Measurements from ENCODE around the gene SERPINB12.
A peak's percentile ranks its signal among the peaks of the same experiment; 100 is the strongest.

The SERPINB12 gene

GRCh38 chr18:63534615-63535014 lies 7.6 kb upstream of the SERPINB12 start:
- no peak overlapping the region for H3K27ac ChIP-seq (ENCODE audit: low read length, poor library complexity, severe bottlenecking)
- H3K9ac ChIP-seq (ENCODE audit: low read length) = no peak overlapping the region
- DNase-seq = no peak
- no peak overlapping the region for H3K23ac ChIP-seq (ENCODE audit: low read length in 2 of 2)
- H2AFZ ChIP-seq (ENCODE audit: low read depth, low read length) = no peak overlapping the region
- H3K18ac ChIP-seq (ENCODE audit: low read depth in 1 of 2, low read length in 2 of 2) = no peak overlapping the region
- WGBS = 90% methylated on average over 1 of the region's 4 CpGs
- no peak overlapping the region for H3K4me2 ChIP-seq (ENCODE audit: low read length, poor library complexity, severe bottlenecking)
- no peak overlapping the region for H3K14ac ChIP-seq (ENCODE audit: low read length in 2 of 2)
- H3K36me3 ChIP-seq (ENCODE audit: control insufficient read depth in 1 of 2, insufficient read depth in 2 of 2, low read depth in 1 of 2, low read length in 2 of 2) = no peaks in the 10 kb centered on the region
- no peaks in the 10 kb centered on the region for H3K79me1 ChIP-seq (replicated peaks; ENCODE audit: low read length, poor library complexity, severe bottlenecking)
- no peak overlapping the region for H4K91ac ChIP-seq (ENCODE audit: low read length)
- no peaks in the 10 kb centered on the region for H3K4me1 ChIP-seq (ENCODE audit: control insufficient read depth, insufficient read depth, low read depth, low read length)
- no peak overlapping the region for H2BK12ac ChIP-seq (ENCODE audit: low read length in 2 of 2)
- no peak overlapping the region for H2BK15ac ChIP-seq (ENCODE audit: low read depth, poor library complexity, severe bottlenecking)
- no peak overlapping the region for H2AK5ac ChIP-seq (ENCODE audit: low read length, severe bottlenecking)
- H3K27me3 ChIP-seq (ENCODE audit: control insufficient read depth in 1 of 2, insufficient read depth in 1 of 2, low read length in 2 of 2) = no peaks in the 10 kb centered on the region
- H2BK5ac ChIP-seq (ENCODE audit: low read depth, low read length, poor library complexity, severe bottlenecking) = no peak overlapping the region
- H2BK120ac ChIP-seq (ENCODE audit: low read depth, low read length) = no peak overlapping the region
- H3K9me3 ChIP-seq (ENCODE audit: control insufficient read depth, low read length) = no peaks in the 10 kb centered on the region
- H3K4me3 ChIP-seq (ENCODE audit: insufficient read depth in 1 of 2, low read depth in 1 of 2, low read length in 2 of 2) = no peak overlapping the region
- H3K4ac ChIP-seq (ENCODE audit: low read depth in 1 of 2, low read length in 2 of 2) = no peak overlapping the region
- H4K8ac ChIP-seq (ENCODE audit: low read length) = no peak overlapping the region

DNA sequence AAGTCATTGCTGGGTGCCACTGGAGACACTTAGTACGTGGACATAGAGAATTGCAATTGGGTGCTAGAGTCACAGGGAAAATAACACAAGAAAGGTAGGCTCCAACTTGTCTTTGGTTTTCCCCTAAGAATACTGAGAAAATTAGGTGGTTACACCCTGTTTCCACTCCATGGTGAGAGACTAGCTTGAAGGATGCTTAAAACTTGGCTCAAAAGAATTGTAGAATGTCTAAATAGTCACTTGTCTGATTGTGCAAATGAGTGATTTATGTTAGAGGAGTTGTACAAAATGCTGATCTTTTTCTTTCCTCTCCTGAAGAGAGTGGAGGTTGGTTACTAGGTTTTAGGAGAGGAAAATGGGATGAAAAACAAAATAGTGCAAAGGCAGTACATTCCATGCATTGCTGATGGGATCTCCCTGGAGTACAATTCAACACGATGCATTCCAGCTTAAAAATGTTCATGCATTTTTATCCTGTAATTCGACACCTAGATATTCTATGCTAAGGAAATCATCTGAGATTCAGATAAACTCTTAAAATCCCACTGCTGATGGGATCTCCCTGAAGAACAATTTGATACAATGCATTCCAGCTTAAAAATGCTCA lies 2.2 kb upstream of the SERPINB12 start:
- H3K4ac ChIP-seq (ENCODE audit: low read depth in 1 of 2, low read length in 2 of 2) = no peak overlapping the region
- H3K79me1 ChIP-seq (replicated peaks; ENCODE audit: low read length, poor library complexity, severe bottlenecking) = no peaks in the 10 kb centered on the region
- peak; percentile 3 for DNase-seq
- H2AFZ ChIP-seq (ENCODE audit: low read depth, low read length) = no peak overlapping the region
- no peak overlapping the region for H3K4me2 ChIP-seq (ENCODE audit: low read length, poor library complexity, severe bottlenecking)
- no peaks in the 10 kb centered on the region for H3K36me3 ChIP-seq (ENCODE audit: control insufficient read depth in 1 of 2, insufficient read depth in 2 of 2, low read depth in 1 of 2, low read length in 2 of 2)
- H3K23ac ChIP-seq (ENCODE audit: low read length in 2 of 2) = no peak overlapping the region
- no peak overlapping the region for H3K14ac ChIP-seq (ENCODE audit: low read length in 2 of 2)
- H3K4me1 ChIP-seq (ENCODE audit: control insufficient read depth, insufficient read depth, low read depth, low read length) = no peaks in the 10 kb centered on the region
- H3K4me3 ChIP-seq (ENCODE audit: insufficient read depth in 1 of 2, low read depth in 1 of 2, low read length in 2 of 2) = no peak overlapping the region
- H4K91ac ChIP-seq (ENCODE audit: low read length) = no peak overlapping the region
- no peak overlapping the region for H3K18ac ChIP-seq (ENCODE audit: low read depth in 1 of 2, low read length in 2 of 2)
- no peak overlapping the region for H2BK120ac ChIP-seq (ENCODE audit: low read depth, low read length)
- H2BK15ac ChIP-seq (ENCODE audit: low read depth, poor library complexity, severe bottlenecking) = no peak overlapping the region
- no peak overlapping the region for H2AK5ac ChIP-seq (ENCODE audit: low read length, severe bottlenecking)
- no peak overlapping the region for H2BK12ac ChIP-seq (ENCODE audit: low read length in 2 of 2)
- H3K27ac ChIP-seq (ENCODE audit: low read length, poor library complexity, severe bottlenecking) = peak overlapping the region; percentile 73
- no peak overlapping the region for H2BK5ac ChIP-seq (ENCODE audit: low read depth, low read length, poor library complexity, severe bottlenecking)
- H3K9me3 ChIP-seq (ENCODE audit: control insufficient read depth, low read length) = no peaks in the 10 kb centered on the region
- H3K9ac ChIP-seq (ENCODE audit: low read length) = no peak overlapping the region
- no peaks in the 10 kb centered on the region for H3K27me3 ChIP-seq (ENCODE audit: control insufficient read depth in 1 of 2, insufficient read depth in 1 of 2, low read length in 2 of 2)
- WGBS = 48% methylated on average over 3 of the region's 3 CpGs
- no peak overlapping the region for H4K8ac ChIP-seq (ENCODE audit: low read length)

DNA sequence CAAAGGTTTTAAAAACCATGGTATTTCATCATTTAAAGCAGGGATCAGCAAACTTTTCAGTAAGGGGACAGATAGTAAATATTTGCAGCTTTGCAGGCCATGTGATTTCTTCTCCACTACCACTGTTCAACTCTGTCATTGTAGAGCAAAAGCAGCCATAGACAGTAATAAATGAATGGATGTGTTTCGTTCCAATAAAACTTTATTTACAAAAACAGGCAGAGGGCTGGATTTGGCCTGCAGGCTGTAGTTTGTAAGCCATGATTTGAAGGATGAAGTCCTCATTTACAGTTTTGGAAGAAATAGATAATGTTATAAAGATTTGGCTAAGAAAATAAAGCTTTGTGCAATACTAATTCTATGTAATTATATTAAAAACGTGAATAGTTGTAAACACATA lies 1.8 kb downstream of the SERPINB12 start:
- DNase-seq = no peak
- no peak overlapping the region for H3K27ac ChIP-seq (ENCODE audit: low read length, poor library complexity, severe bottlenecking)
- H2BK120ac ChIP-seq (ENCODE audit: low read depth, low read length) = no peak overlapping the region
- H3K4ac ChIP-seq (ENCODE audit: low read depth in 1 of 2, low read length in 2 of 2) = no peak overlapping the region
- H3K4me2 ChIP-seq (ENCODE audit: low read length, poor library complexity, severe bottlenecking) = no peak overlapping the region
- H2BK15ac ChIP-seq (ENCODE audit: low read depth, poor library complexity, severe bottlenecking) = no peak overlapping the region
- no peak overlapping the region for H4K8ac ChIP-seq (ENCODE audit: low read length)
- H2BK12ac ChIP-seq (ENCODE audit: low read length in 2 of 2) = no peak overlapping the region
- no peaks in the 10 kb centered on the region for H3K27me3 ChIP-seq (ENCODE audit: control insufficient read depth in 1 of 2, insufficient read depth in 1 of 2, low read length in 2 of 2)
- no peak overlapping the region for H3K18ac ChIP-seq (ENCODE audit: low read depth in 1 of 2, low read length in 2 of 2)
- H3K9me3 ChIP-seq (ENCODE audit: control insufficient read depth, low read length) = no peaks in the 10 kb centered on the region
- 100% methylated on average over 1 of the region's 2 CpGs for WGBS
- no peaks in the 10 kb centered on the region for H3K36me3 ChIP-seq (ENCODE audit: control insufficient read depth in 1 of 2, insufficient read depth in 2 of 2, low read depth in 1 of 2, low read length in 2 of 2)
- no peak overlapping the region for H2AFZ ChIP-seq (ENCODE audit: low read depth, low read length)
- no peaks in the 10 kb centered on the region for H3K4me1 ChIP-seq (ENCODE audit: control insufficient read depth, insufficient read depth, low read depth, low read length)
- H3K23ac ChIP-seq (ENCODE audit: low read length in 2 of 2) = no peak overlapping the region
- no peaks in the 10 kb centered on the region for H3K79me1 ChIP-seq (replicated peaks; ENCODE audit: low read length, poor library complexity, severe bottlenecking)
- H3K4me3 ChIP-seq (ENCODE audit: insufficient read depth in 1 of 2, low read depth in 1 of 2, low read length in 2 of 2) = no peak overlapping the region
- H4K91ac ChIP-seq (ENCODE audit: low read length) = no peak overlapping the region
- H3K9ac ChIP-seq (ENCODE audit: low read length) = no peak overlapping the region
- H2BK5ac ChIP-seq (ENCODE audit: low read depth, low read length, poor library complexity, severe bottlenecking) = no peak overlapping the region
- no peak overlapping the region for H2AK5ac ChIP-seq (ENCODE audit: low read length, severe bottlenecking)
- H3K14ac ChIP-seq (ENCODE audit: low read length in 2 of 2) = no peak overlapping the region

GRCh38 chr18:63545000-63545399 lies 2.8 kb downstream of the SERPINB12 start:
- H2BK5ac ChIP-seq (ENCODE audit: low read depth, low read length, poor library complexity, severe bottlenecking) = no peak overlapping the region
- no peak overlapping the region for H4K91ac ChIP-seq (ENCODE audit: low read length)
- H2BK120ac ChIP-seq (ENCODE audit: low read depth, low read length) = no peak overlapping the region
- no peak overlapping the region for H3K4ac ChIP-seq (ENCODE audit: low read depth in 1 of 2, low read length in 2 of 2)
- no peak overlapping the region for H3K4me3 ChIP-seq (ENCODE audit: insufficient read depth in 1 of 2, low read depth in 1 of 2, low read length in 2 of 2)
- H2AK5ac ChIP-seq (ENCODE audit: low read length, severe bottlenecking) = no peak overlapping the region
- no peaks in the 10 kb centered on the region for H3K36me3 ChIP-seq (ENCODE audit: control insufficient read depth in 1 of 2, insufficient read depth in 2 of 2, low read depth in 1 of 2, low read length in 2 of 2)
- H3K79me1 ChIP-seq (replicated peaks; ENCODE audit: low read length, poor library complexity, severe bottlenecking) = no peaks in the 10 kb centered on the region
- no peak overlapping the region for H4K8ac ChIP-seq (ENCODE audit: low read length)
- H3K18ac ChIP-seq (ENCODE audit: low read depth in 1 of 2, low read length in 2 of 2) = no peak overlapping the region
- H3K27ac ChIP-seq (ENCODE audit: low read length, poor library complexity, severe bottlenecking) = no peak overlapping the region
- no peak overlapping the region for H2AFZ ChIP-seq (ENCODE audit: low read depth, low read length)
- H3K14ac ChIP-seq (ENCODE audit: low read length in 2 of 2) = no peak overlapping the region
- no peaks in the 10 kb centered on the region for H3K27me3 ChIP-seq (ENCODE audit: control insufficient read depth in 1 of 2, insufficient read depth in 1 of 2, low read length in 2 of 2)
- H2BK15ac ChIP-seq (ENCODE audit: low read depth, poor library complexity, severe bottlenecking) = no peak overlapping the region
- no peak for DNase-seq
- H3K4me1 ChIP-seq (ENCODE audit: control insufficient read depth, insufficient read depth, low read depth, low read length) = no peaks in the 10 kb centered on the region
- H3K9ac ChIP-seq (ENCODE audit: low read length) = no peak overlapping the region
- no peak overlapping the region for H2BK12ac ChIP-seq (ENCODE audit: low read length in 2 of 2)
- WGBS = no CpG with 5 or more reads among the region's 3 CpGs
- no peak overlapping the region for H3K23ac ChIP-seq (ENCODE audit: low read length in 2 of 2)
- no peaks in the 10 kb centered on the region for H3K9me3 ChIP-seq (ENCODE audit: control insufficient read depth, low read length)
- no peak overlapping the region for H3K4me2 ChIP-seq (ENCODE audit: low read length, poor library complexity, severe bottlenecking)
